PC-9 (cell line): ENCODE measurements around the gene RNF43.

Source experiments
- EZH2 ChIP-seq: fragments of 200-600 bp; sonication (generic); IDR thresholded peaks from 2 replicates; pipeline ENCODE4 v1.8.0; 2017; ENCODE audit warnings: antibody characterized with exemption, low read depth
- TF ChIP-seq, protein P1 (sequence below): fragments of 200-600 bp; sonication (generic); conservative IDR thresholded peaks from 2 replicates; pipeline ENCODE4 v1.6.1; 2017; ENCODE audit warnings: mixed run types, antibody characterized with exemption, mild to moderate bottlenecking, moderate library complexity

DNA sequence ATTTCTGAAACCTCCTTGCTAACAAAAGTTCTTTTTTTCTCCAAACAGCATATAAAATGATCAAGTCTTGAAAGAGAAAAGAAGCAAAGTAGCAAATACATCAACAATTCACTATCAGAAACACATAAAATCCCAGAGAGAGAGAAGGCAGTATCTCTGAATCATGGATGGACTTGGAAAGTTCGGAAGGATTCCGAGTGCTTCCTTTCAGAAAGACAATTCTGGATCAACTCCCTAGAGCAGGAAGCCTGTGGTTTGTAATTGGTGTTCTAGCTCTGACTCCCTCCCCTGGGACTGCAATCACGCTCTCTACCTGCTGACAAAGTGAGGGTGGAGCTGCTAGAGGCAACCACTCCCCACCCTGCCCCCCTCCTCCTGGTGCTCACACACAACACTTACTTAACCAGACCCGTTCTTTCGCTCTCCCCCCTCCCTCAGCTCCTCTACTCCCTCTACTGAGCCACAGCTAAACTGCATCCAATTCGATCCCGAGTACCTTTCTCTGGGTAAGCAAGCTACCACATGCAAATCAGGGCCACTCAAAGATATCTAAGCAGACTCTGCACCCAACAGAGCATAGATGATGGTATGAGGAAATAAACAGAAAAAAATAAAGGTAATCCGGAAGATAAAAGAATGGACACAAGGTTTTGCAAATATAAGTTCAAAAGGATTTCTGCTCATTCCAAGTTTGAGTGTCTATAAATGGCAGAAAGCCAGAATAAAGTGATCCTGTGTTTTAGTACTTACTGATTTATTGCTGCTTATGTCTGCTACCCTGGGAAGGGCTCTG, at the start of gene RNF43:
- TF ChIP-seq EZH2, result no peak
- TF ChIP-seq, protein P1, sequence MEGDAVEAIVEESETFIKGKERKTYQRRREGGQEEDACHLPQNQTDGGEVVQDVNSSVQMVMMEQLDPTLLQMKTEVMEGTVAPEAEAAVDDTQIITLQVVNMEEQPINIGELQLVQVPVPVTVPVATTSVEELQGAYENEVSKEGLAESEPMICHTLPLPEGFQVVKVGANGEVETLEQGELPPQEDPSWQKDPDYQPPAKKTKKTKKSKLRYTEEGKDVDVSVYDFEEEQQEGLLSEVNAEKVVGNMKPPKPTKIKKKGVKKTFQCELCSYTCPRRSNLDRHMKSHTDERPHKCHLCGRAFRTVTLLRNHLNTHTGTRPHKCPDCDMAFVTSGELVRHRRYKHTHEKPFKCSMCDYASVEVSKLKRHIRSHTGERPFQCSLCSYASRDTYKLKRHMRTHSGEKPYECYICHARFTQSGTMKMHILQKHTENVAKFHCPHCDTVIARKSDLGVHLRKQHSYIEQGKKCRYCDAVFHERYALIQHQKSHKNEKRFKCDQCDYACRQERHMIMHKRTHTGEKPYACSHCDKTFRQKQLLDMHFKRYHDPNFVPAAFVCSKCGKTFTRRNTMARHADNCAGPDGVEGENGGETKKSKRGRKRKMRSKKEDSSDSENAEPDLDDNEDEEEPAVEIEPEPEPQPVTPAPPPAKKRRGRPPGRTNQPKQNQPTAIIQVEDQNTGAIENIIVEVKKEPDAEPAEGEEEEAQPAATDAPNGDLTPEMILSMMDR, result peak; percentile 95
